ES-I3 (cell line): Measurements from ENCODE around the gene PAX7.
"Not testable (repeated sequence)": the region's sequence is repeated elsewhere in the genome, so short reads cannot be mapped to it uniquely, and the experiment has no call there.

Experiments
- H3K36me3 ChIP-seq: 2 replicates; pipeline ENCODE4 v1.6.1; 2013; ENCODE audit warnings: mild to moderate bottlenecking, low read length, control low read depth, moderate library complexity; ENCODE audit not compliant: insufficient read depth
- H3K4me1 ChIP-seq: 2 replicates; pipeline ENCODE4 v1.6.1; 2013; ENCODE audit warnings: mild to moderate bottlenecking, control low read depth, low read length; ENCODE audit not compliant: insufficient read depth
- H3K9ac ChIP-seq: 2 replicates; pipeline ENCODE4 v1.6.1; 2013; ENCODE audit warnings: low read depth, mild to moderate bottlenecking, low read length, moderate library complexity
- H3K9me3 ChIP-seq: 2 replicates; pipeline ENCODE4 v1.6.1; 2013; ENCODE audit warnings: mild to moderate bottlenecking, low read length, moderate library complexity; ENCODE audit not compliant: control insufficient read depth, insufficient read depth

The PAX7 gene

GRCh38 chr1:18673976-18674375 lies 43.3 kb downstream of the PAX7 start:
- no peaks in the 10 kb centered on the region for H3K36me3 ChIP-seq
- H3K9me3 ChIP-seq: no peaks in the 10 kb centered on the region
- peaks cover 15% of the 10 kb centered on the region for H3K4me1 ChIP-seq
- H3K9ac ChIP-seq: no peak overlapping the region

- H3K9me3 ChIP-seq: no peaks in the 10 kb centered on the region
- no peak overlapping the region for H3K9ac ChIP-seq
- H3K36me3 ChIP-seq: no peaks in the 10 kb centered on the region
- peaks cover 15% of the 10 kb centered on the region for H3K4me1 ChIP-seq
Observed at GRCh38 chr1:18676332-18676781, 45.7 kb downstream of the PAX7 start.

DNA sequence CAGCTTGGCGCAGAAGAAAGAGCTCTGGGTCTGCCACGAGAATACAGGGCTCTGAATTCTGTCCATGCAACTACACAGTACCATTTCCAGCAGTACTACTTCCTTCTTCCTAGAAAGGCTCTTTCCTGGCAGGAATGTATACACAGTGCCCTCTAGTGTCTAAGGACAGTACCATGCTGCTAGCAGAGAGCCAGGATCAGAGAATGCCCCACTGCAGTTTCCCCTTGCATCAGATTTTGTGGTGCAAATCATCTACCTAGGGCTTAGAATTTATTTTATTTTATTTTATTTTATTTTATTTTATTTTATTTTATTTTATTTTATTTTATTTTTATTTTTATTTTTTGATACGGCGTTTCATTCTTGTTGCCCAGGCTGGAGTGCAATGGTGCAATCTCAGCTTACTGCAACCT lies 50.8 kb downstream of the PAX7 start:
- Histone ChIP-seq H3K36me3 (no peaks in the 10 kb centered on the region), H3K4me1 (peaks cover 7% of the 10 kb centered on the region), H3K9ac (no peak overlapping the region), H3K9me3 (no peaks in the 10 kb centered on the region)

DNA sequence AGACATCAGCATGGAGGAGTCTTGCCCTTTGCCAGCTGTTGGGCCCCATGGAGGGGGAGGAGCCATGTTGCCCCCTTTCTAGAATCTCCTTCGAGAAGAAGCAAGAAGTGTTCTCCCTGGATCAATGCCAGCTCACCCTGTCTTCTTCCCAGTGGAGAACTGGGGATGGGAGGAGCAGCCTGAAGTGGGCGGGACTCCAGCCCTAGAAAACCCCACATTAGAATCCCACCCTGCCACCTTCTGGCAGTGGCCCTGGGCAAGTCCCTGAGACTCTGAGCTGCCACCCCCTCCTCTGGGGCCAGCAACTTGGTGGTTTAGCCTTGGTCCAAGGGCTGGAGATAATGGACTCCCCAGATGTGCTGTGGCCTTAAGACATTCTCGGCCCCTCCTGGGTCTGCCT lies 51.7 kb downstream of the PAX7 start:
- Histone ChIP-seq H3K9me3 (no peaks in the 10 kb centered on the region), H3K36me3 (no peaks in the 10 kb centered on the region), H3K9ac (no peak overlapping the region), H3K4me1 (no peaks in the 10 kb centered on the region)

DNA sequence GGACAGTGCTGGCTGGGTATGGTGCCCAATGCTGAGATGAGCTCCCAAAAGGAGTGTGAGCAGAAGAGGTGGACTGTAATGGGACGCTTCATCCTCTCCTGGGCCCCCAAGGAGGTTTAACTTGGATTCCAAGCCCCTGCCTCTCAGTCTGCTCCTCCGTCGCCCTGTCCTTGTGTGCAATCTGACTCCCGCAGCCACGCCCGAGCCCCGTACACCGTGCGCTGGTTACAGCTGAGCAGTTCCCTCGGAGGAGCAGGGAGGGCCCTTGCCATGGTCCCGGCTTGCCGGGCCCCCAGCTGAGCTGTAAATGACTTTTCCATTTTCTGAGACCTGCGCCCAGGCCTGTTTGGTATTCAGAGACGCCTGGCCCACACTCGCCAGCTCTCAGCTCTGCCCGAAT lies 53.7 kb downstream of the PAX7 start:
- Histone ChIP-seq H3K4me1 (no peaks in the 10 kb centered on the region), H3K9me3 (no peaks in the 10 kb centered on the region), H3K9ac (no peak overlapping the region), H3K36me3 (no peaks in the 10 kb centered on the region)

DNA sequence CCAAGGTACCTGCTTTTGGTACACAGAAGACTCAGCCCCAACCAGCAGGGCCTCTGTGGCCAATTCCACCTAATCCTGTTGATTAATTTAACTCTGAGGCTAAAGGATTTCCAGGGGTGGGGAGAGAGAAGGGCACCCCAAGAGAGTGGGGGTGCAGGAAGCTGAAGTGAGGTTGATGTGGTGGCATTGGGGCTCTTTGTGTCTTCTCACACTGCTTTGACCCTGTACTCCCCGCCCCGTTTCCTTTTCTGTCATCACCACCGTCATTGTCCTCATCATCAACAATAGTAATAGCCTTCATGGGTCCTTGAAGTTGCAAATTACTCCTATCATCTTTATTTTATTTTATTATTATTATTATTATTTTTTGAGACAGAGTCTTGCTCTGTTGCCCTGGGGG lies 55.9 kb downstream of the PAX7 start:
- Histone ChIP-seq H3K36me3 (no peaks in the 10 kb centered on the region), H3K4me1 (no peaks in the 10 kb centered on the region), H3K9ac (no peak overlapping the region), H3K9me3 (no peaks in the 10 kb centered on the region)

- no peaks in the 10 kb centered on the region for H3K36me3 ChIP-seq
- H3K4me1 ChIP-seq: no peaks in the 10 kb centered on the region
- H3K9ac ChIP-seq: no peak overlapping the region
- no peaks in the 10 kb centered on the region for H3K9me3 ChIP-seq
Observed at GRCh38 chr1:18687273-18687672, 56.6 kb downstream of the PAX7 start.

DNA sequence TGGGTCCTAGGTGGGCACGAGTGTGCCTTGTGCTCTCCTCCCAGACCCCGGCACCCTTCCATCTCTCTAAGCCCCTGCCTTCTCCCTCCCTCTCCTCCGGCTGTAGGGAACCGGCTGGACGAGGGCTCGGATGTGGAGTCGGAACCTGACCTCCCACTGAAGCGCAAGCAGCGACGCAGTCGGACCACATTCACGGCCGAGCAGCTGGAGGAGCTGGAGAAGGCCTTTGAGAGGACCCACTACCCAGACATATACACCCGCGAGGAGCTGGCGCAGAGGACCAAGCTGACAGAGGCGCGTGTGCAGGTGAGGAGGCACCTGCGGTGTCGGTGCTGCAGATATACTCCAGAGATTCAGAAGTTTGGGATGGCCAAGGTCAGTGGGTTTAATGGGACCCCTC lies 61.0 kb downstream of the PAX7 start:
- H3K9ac ChIP-seq: no peak overlapping the region
- no peaks in the 10 kb centered on the region for H3K36me3 ChIP-seq

DNA sequence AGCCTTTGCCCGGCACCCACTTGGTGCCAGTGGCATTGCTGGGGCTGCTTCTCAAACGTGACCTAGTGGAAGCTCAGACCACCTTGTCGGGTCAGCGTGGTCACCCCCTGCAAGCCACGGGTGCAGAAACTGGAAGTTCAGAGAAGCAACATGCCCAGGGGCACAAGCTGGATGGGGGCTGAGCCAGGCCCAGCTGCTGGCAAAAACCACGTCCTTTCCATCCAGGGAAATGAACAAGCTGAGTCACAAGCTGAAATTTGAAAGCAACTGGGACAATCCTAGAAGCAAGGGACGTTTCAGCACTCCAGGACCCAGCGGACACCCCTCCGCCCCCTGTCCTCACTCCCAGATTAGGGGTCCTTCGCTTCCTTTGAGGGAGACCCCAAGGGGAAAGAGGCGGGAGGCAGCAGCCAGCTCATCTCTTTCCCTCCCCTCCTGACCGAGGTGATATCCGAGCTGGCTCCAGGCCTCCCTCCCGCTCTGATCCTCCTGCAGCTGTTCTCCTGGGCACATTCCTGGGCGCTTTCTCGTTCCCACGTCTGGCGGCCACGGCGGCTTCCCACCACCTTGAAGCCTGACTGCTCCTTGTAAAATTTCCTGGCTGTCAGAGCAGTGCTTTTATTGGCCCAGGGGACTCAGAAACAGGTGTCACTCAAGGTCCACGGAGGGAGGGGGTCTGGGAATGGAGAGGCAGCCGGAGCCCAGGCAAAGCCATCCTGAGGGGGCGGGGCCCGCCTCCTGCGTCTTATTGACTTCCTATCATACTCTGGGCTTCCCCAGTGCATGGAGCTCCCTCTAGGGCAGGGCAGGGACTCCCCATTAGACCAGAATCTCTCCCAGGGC lies 62.8 kb downstream of the PAX7 start:
- Histone ChIP-seq H3K9ac (peak overlapping the region; percentile 38; the same call in 1 of the 2 replicates), H3K36me3 (no peaks in the 10 kb centered on the region), H3K4me1 (no peaks in the 10 kb centered on the region; the same call in 1 of the 2 replicates), H3K9me3 (no peaks in the 10 kb centered on the region)

More for the DNA sequence above, 61.0 kb downstream of the PAX7 start:
- Histone ChIP-seq H3K4me1 (no peaks in the 10 kb centered on the region; the same call in 1 of the 2 replicates), H3K9me3 (no peaks in the 10 kb centered on the region)

GRCh38 chr1:18694289-18694688 lies 63.6 kb downstream of the PAX7 start:
- not testable (repeated sequence) for H3K9me3 ChIP-seq, H3K36me3 ChIP-seq, H3K4me1 ChIP-seq, H3K9ac ChIP-seq

- H3K9me3 ChIP-seq: no peaks in the 10 kb centered on the region
- H3K4me1 ChIP-seq: no peaks in the 10 kb centered on the region; the same call in 1 of the 2 replicates
- H3K9ac ChIP-seq: no peak overlapping the region
- no peaks in the 10 kb centered on the region for H3K36me3 ChIP-seq
Observed at GRCh38 chr1:18697541-18697940, 66.9 kb downstream of the PAX7 start.

GRCh38 chr1:18700530-18700929 lies 69.9 kb downstream of the PAX7 start:
- Histone ChIP-seq H3K4me1 (no peaks in the 10 kb centered on the region), H3K9ac (no peak overlapping the region), H3K36me3 (no peaks in the 10 kb centered on the region), H3K9me3 (no peaks in the 10 kb centered on the region)

DNA sequence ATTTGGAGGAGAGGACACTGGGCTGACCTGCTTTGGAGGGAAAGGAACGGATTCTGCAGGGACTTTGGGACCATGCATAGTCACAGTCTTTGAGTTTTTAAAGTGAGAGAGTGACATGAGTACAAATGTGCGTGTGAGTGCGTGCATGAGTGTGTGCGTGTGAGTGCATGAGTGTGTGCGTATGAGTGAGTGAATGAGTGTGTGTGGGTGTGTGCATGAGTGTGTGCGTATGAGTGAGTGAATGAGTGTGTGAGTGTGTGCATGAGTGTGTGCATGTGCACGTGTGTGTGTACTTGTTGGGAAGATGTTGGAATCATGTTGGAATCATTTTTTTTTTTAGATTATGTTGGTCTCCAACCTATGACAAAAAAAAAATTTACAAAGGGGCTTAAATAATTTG lies 70.5 kb downstream of the PAX7 start:
- Histone ChIP-seq H3K9me3 (no peaks in the 10 kb centered on the region), H3K36me3 (no peaks in the 10 kb centered on the region), H3K4me1 (no peaks in the 10 kb centered on the region)

DNA sequence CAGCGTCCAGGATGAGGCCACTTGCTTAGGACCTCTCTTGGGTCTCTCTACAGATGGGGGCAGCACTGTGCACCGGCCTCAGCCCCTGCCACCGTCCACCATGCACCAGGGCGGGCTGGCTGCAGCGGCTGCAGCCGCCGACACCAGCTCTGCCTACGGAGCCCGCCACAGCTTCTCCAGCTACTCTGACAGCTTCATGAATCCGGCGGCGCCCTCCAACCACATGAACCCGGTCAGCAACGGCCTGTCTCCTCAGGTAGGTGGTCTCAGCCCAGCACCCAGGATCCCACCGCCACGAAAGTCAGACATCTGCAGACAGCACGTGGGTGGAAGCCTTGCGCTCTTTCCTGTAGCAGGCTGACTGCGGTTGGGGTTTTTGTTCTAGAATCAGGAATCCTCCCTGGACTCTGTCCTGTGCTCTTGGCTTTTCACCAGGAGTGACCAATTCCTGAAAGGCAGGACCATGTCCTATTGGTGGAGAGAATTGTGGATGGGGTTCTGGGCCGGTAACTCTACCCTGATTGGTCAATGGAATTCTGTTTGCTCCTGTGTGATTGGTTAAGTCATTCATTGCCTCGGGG lies 72.5 kb downstream of the PAX7 start:
- H3K4me1 ChIP-seq: no peaks in the 10 kb centered on the region
- H3K36me3 ChIP-seq: no peaks in the 10 kb centered on the region
- H3K9ac ChIP-seq: peak overlapping the region; percentile 33; the same call in 1 of the 2 replicates
- no peaks in the 10 kb centered on the region for H3K9me3 ChIP-seq

More for the DNA sequence above, 70.5 kb downstream of the PAX7 start:
- H3K9ac ChIP-seq: no peak overlapping the region

DNA sequence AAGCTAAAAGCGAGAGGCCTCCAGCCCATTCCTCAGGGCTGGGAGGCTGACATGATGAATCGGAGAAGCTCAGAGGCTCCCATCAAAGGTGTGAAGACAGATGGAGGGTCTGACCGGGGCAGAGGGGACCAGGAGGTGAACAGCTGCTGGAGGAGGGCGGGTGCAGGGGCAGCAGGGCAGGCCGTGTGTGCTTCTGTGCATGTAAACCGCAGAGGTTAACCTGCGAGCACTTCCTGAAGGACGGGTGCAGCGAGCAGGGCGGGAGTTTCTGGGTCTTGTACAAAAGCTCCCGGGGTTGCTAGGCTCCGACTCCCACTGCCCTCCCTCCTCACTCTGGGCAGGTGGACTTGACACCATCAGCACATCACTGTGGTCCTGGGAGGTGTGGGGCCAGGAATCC lies 75.2 kb downstream of the PAX7 start:
- Histone ChIP-seq H3K9ac (no peak overlapping the region), H3K36me3 (no peaks in the 10 kb centered on the region), H3K9me3 (no peaks in the 10 kb centered on the region), H3K4me1 (no peaks in the 10 kb centered on the region)
